ENCODE data around the gene PDCD11.

Gene PDCD11

DNA sequence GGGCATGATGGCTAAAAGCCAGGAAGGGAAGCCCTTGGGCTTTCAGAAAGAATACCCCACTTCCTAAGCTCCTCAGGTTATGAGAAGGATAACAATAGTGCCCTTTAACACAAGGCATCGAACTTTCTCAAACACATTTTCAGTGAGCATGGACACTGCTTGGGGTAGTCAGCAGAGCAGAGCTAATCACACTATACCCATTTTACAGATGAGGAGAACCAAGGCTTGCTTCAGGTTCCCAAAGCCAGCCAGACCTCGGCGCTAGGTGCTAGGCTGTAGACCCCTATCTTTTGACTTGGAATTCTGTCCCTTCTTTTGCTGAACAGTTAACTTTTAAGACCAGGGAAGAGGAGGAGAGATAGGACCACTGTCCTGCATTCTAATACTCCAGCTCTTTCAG lies 98.9 kb downstream of the PDCD11 start:
- TF ChIP-seq, protein P1, sequence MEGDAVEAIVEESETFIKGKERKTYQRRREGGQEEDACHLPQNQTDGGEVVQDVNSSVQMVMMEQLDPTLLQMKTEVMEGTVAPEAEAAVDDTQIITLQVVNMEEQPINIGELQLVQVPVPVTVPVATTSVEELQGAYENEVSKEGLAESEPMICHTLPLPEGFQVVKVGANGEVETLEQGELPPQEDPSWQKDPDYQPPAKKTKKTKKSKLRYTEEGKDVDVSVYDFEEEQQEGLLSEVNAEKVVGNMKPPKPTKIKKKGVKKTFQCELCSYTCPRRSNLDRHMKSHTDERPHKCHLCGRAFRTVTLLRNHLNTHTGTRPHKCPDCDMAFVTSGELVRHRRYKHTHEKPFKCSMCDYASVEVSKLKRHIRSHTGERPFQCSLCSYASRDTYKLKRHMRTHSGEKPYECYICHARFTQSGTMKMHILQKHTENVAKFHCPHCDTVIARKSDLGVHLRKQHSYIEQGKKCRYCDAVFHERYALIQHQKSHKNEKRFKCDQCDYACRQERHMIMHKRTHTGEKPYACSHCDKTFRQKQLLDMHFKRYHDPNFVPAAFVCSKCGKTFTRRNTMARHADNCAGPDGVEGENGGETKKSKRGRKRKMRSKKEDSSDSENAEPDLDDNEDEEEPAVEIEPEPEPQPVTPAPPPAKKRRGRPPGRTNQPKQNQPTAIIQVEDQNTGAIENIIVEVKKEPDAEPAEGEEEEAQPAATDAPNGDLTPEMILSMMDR (IDR thresholded peaks at IDR 0.05; ENCODE audit: low read depth, low read length, missing control alignments): no peak
- no peak overlapping the region for H3K4me3 ChIP-seq (ENCODE audit: low read depth, low read length)
- no peak for DNase-seq (ENCODE audit: low read depth)

Data from GM12864 (cell line).